ENCODE measurements around the gene KISS1R.
A peak's percentile ranks its signal among the peaks of the same experiment; 100 is the strongest.

Gene KISS1R

GRCh38 chr19:944663-945241 is 27.6 kb downstream of the KISS1R start:
- no peak for ATAC-seq
- TF ChIP-seq ZFP3 (CRISPR knock-in tag; IDR thresholded peaks at IDR 0.05): 0 out of 2 replicates have a peak, but pooled peaks have one; percentile 13
- no peak for TF ChIP-seq BACH2 (CRISPR knock-in tag; IDR thresholded peaks at IDR 0.05; ENCODE audit: borderline replicate concordance)
- TF ChIP-seq ZNF70 (CRISPR knock-in tag; IDR thresholded peaks at IDR 0.05): no peak
- TF ChIP-seq RARB (CRISPR knock-in tag; IDR thresholded peaks at IDR 0.05): no peak

- ATAC-seq: no peak
- no peak for TF ChIP-seq CREB5 (CRISPR knock-in tag; IDR thresholded peaks at IDR 0.05; ENCODE audit: low read depth)
- TF ChIP-seq PATZ1 (CRISPR knock-in tag; IDR thresholded peaks at IDR 0.05; ENCODE audit: borderline replicate concordance): no peak
- no peak for TF ChIP-seq ARNTL (CRISPR knock-in tag; IDR thresholded peaks at IDR 0.05; ENCODE audit: borderline replicate concordance, low read depth)
- no peak for TF ChIP-seq POU6F1 (CRISPR knock-in tag; IDR thresholded peaks at IDR 0.05; ENCODE audit: borderline replicate concordance, low read depth)
- no peak for TF ChIP-seq ISL1 (CRISPR knock-in tag; IDR thresholded peaks at IDR 0.05)
- no peak for TF ChIP-seq ZFP3 (CRISPR knock-in tag; IDR thresholded peaks at IDR 0.05)
- no peak for TF ChIP-seq OSR1 (CRISPR knock-in tag; IDR thresholded peaks at IDR 0.05)
- TF ChIP-seq SNAI2 (CRISPR knock-in tag; IDR thresholded peaks at IDR 0.05): no peak
- no peak for TF ChIP-seq BACH2 (CRISPR knock-in tag; IDR thresholded peaks at IDR 0.05; ENCODE audit: borderline replicate concordance)
- TF ChIP-seq GLIS3 (CRISPR knock-in tag; IDR thresholded peaks at IDR 0.05): no peak
- no peak for TF ChIP-seq TSHZ2 (CRISPR knock-in tag; IDR thresholded peaks at IDR 0.05)
- no peak for TF ChIP-seq ZFP30 (CRISPR knock-in tag; IDR thresholded peaks at IDR 0.05)
- no peak for TF ChIP-seq CSDC2 (CRISPR knock-in tag; IDR thresholded peaks at IDR 0.05)
Observed at GRCh38 chr19:945401-946252, 28.5 kb downstream of the KISS1R start.

- no peak for TF ChIP-seq ARNTL (CRISPR knock-in tag; IDR thresholded peaks at IDR 0.05; ENCODE audit: borderline replicate concordance, low read depth)
- no peak for TF ChIP-seq TSHZ2 (CRISPR knock-in tag; IDR thresholded peaks at IDR 0.05)
- TF ChIP-seq SNAI2 (CRISPR knock-in tag; IDR thresholded peaks at IDR 0.05): no peak
- TF ChIP-seq TCF4 (CRISPR knock-in tag; IDR thresholded peaks at IDR 0.05; ENCODE audit: borderline replicate concordance): no peak
- TF ChIP-seq TOX (CRISPR knock-in tag; IDR thresholded peaks at IDR 0.05; ENCODE audit: borderline replicate concordance): no peak
- TF ChIP-seq CSDC2 (CRISPR knock-in tag; IDR thresholded peaks at IDR 0.05): no peak
- TF ChIP-seq ISL1 (CRISPR knock-in tag; IDR thresholded peaks at IDR 0.05): no peak
- no peak for TF ChIP-seq POU6F1 (CRISPR knock-in tag; IDR thresholded peaks at IDR 0.05; ENCODE audit: borderline replicate concordance, low read depth)
- no peak for ATAC-seq
Observed at GRCh38 chr19:947090-947706, 30.1 kb downstream of the KISS1R start.

Data from SK-N-SH treated with all-trans-retinoic acid at 6 μM for 48 hours (cell line).